ENCODE measurements around the gene COL7A1.
"Not testable (repeated sequence)": the region's sequence is repeated elsewhere in the genome, so short reads cannot be mapped to it uniquely, and the experiment has no call there.

COL7A1 gene

DNA sequence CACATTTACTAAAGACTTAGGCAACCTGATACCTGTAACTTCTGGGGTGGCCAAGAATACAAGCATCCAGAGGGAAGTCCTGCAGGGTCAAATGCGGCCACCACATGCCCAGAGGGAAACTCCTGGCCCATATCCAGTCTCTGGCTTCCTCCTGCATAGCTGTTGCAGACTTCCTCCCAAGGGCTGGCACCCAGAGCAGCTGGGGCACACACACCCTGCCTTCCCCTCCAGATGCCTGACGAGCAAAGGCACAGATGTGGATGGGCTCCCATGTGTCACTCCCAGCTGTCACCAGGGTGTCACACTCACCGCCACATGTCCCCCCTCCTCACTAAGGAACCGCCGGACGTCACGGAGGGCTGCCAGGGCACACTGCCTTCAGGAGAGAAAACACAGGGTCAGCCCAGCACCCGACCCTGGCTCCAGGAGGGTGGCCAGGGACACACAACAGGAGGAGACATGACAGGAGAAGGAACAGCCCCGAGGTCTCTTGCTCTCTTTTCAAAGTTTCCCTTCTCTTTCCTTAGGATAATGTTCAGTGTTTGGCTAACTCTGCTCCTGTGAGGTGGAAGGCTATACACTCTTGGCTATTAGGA lies 51.8 kb downstream of the COL7A1 start:
- DNase-seq (ENCODE audit: low read depth in 2 of 2) = no peak

DNA sequence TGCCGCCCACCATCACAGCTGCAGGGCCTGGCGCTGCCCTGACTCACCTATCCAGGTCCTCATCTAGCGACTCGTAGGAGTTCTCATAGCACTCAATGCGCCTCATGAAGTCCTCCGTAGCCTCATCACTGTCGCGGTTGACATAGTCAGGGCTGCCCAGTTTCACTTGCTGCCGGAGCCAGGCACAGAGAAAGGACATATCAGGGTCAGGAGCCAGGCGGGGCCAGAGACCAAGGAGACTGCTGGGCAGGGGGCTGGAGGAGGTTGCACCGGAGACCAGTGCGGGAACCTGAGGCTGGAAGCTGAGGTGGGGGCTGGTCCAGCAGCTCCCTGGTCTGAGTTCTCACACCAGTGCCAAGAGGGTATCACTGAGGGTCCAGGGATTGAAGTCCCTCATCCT lies 56.7 kb downstream of the COL7A1 start:
- DNase-seq (ENCODE audit: low read depth in 2 of 2) = no peak

DNA sequence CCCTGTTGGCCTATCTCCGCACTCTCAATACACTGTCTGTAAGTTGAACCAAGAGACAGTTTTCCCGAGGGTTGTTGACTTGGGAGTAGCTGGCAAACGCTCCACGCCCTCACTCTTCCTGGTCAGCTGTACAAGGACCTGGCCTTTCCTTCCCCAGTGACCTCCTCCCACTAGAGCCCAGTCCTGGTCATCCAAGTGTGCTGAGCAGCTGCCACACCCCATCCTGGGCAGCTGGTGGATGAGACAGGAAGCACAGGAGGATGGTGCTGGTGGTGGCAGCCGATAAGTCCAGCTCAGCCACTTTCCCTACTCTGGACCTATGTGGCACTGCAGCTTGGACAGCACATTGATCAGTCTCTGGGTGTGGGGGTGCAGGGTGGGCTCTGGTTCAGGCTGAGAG lies 58.3 kb downstream of the COL7A1 start:
- DNase-seq (ENCODE audit: low read depth in 2 of 2) = no peak

DNA sequence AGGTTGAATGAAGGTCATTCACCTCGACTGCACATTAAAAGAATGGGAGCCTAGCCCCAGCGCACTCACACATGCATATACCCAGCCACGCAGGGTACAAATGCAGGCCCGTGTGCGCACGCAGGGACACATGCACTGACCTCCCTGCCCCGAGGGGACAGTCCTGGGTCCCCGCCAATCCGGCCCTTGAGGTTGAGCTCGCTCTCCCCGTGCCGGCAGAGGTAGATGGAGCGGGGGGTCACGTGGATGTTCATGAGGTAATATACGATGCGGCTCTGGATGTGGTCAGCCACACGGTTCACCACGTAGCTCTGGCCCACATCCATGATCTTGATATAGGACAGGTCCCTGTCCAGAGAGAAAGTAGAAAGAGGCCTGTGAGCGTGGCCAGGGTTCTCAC lies 59.0 kb downstream of the COL7A1 start:
- no peak for DNase-seq (ENCODE audit: low read depth in 2 of 2)

DNA sequence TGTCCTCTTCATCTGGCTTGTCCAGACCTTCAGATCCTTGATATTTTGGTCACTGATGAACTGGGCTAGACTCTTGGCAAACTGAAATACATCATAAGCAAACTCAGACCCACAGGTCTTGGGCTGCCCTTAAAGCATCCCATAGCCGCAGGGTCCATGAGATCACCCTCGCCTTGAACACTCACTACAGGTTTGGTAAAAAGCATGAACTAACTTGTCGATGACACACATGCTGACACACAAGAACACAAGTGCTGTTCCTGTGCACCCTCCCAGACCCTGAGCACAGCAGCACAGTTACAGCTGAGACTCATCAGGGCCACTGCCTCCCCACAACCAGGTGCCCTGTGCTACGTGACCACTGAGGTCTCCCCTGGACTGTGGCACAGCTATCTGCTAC lies 59.6 kb downstream of the COL7A1 start:
- DNase-seq (ENCODE audit: low read depth in 2 of 2) = no peak

DNA sequence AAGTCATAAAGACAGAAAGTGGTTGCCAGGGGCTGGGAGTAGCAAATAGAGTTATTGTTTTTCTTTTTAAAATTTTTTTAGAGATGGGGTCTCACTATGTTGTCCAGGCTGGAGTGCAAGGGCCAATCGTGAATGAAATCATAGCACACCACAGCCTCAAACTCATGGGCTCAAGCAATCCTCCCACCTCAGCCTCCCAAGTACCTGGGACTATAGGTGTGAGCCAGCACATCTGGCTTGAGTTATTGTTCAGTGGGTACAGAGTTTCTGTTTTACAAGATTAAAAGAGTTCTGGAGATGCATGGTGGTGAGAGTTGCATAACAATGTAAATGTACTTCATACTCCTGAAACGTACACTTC lies 62.2 kb downstream of the COL7A1 start:
- no peak for DNase-seq (ENCODE audit: low read depth in 2 of 2)

DNA sequence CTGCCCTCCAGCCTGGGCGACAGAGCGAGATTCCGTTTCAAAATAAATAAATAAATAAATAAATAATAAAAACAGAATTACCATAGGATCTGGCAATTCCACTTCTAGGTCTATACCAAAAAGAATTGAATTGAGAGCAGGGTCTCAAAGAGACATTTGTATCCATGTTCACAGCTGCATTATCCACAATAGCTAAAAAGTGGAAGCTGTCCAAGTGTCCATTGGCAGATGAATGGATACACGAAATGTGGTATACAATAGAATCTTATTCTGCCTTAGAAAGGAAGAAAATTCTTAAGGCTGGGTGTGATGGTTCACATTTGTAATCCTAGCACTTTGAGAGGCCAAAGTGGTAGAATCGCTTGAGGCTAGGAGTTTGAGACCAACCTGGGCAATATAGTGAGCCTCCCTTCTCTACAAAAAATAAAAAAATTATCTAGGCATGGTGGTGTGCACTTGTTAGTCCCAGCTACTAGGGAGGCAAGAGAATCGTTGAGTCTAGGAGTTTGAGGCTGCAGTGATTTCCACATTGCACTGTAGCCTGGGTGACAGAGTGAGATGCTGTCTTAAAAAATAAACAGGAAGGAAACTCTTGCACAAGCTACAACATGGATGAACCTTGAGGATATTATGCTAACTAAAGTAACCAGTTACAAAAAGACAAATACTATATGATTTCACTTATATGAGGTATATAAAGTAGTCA lies 62.7 kb downstream of the COL7A1 start:
- no peak for DNase-seq (ENCODE audit: low read depth in 2 of 2)

DNA sequence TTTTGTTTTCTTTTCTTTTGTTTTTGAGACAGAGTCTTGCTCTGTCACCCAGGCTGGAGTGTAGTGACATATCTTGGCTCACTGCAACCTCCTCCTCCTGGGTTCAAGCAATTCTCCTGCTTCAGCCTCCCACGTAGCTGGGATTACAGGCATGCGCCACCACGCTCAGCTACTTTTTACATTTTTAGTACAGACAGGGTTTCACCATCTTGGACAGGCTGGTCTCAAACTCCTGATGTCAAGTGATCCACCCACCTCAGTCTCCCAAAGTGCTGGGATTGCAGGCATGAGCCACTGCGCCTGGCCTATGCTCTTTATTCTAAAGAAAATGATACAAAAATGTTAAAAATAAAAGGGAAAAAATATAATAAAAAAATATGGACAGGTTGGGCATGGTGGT lies 64.4 kb downstream of the COL7A1 start:
- DNase-seq (ENCODE audit: low read depth in 2 of 2) = not testable (repeated sequence)

DNA sequence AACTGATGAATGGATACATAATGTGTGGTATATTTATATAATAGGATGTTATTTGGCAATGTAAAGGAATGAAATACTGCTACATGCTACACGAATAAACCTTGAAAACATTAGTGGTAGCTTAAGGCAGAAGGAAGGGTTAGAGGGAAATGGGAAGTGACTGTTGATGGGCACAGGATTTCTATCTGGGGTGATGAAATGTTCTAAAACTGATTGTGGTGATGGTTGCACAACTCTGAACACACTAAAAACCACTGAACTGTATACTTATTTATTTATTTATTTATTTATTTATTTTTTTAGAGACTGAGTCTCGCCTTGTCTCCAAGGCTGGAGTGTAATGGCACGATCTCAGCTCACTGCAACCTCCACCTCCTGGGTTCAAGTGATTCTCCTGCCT lies 66.4 kb downstream of the COL7A1 start:
- no peak for DNase-seq (ENCODE audit: low read depth in 2 of 2)

DNA sequence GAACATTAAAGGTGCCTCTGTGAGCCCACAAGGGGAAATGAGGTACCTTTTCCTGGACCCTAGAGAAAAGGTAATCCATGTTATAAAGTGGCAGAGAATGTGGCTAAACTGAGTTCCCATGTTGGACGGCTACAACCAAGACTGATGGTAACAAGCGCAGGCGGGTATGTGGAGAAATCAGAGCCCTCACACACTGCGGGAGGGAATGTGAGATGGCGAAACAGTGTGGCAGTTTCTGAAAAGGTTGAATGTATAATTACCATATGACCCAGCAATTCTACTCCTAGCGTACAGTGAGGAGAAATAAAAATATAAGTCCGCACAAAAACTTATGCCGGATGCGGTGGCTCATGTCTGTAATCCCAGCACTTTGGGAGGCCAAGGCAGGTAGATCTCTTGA lies 67.1 kb downstream of the COL7A1 start:
- no peak for DNase-seq (ENCODE audit: low read depth in 2 of 2)

DNA sequence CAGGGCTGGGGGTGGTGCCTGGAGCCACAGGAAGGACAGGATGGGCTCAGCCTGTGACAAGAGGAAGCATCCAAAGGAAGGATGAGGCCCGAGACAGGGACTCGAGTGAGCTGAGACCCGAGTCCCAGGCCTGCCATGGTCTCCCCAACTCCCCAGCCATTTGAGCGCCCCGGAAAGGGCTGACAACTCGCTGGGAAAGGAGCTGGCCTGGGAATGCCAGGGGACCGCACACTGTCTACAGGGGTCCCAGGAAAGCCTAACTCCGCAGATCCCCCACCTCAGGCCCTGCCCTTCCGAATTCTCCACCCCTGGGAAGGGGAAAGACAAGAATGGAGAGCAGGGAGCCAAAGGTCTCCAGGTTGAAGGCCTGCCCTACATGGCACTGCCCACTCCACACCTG lies 70.2 kb downstream of the COL7A1 start:
- DNase-seq (ENCODE audit: low read depth in 2 of 2) = no peak

DNA sequence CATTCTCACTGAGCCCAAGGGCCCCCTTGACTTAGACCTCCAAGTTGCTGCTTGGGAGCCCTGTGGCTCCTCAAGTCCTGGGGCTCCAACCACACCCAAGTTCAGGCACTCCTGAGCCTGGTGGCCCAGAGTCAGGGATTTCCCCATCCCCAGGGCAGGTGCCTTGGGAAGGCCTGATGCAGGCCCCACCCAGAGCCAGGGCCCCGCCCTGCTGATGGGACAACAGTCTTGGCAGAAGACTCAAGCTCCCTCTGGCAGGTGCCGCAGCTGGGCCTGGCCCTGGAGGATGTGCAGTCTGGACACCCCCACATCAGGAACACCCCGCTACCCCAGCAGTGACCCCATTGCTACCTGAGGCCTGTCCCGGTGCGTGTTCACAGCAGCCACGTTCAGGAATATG lies 73.5 kb downstream of the COL7A1 start:
- no peak for DNase-seq (ENCODE audit: low read depth in 2 of 2)

DNA sequence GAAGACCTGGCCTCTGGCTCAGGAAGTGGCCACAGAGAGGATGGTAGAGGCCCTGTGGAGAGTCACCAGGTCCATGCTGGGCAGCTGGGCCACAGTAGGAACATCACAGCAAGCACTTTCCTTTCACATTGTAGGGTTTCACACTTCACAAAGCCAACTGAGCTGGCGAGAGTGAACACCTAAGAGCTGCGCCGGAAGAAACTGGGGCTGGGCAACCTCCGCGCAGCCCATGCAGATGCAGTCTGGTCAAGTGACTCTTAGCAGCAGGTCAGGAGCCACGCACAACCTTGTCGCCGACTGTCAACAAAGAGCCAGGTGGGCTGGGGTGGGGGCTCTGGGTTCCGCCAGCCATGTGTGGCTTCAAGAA lies 75.9 kb downstream of the COL7A1 start:
- DNase-seq (ENCODE audit: low read depth in 2 of 2) = no peak

DNA sequence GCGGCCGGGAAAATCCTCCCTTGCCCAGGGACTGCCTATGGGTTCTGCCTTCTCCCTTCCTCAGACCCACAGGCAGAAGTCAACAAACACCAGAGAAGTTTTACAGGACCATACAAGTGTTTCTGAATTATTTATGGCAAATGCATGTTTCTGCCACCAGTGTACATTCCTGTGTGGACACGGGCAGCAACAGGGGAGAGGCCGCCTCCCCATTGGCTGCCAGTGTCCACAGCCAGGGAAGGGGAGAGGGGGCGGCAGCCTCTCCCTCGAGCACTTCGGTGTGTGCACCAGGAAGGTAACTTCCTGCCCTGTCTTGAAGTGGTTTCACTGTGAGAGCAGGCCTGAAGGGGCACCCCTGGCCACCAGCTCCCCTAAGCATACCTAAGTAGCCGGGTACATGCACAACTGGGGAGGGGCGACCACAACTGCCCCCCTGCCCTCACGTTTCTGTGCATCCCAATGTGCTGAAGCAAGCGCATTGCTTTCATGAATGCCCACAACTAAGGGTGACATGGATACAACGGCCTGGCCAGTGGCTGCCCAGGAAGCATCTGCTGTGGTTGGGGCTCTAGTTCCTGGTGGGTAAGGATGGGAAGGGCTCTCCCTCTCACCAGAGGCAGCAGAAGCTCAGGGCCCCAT lies 76.4 kb downstream of the COL7A1 start:
- DNase-seq (ENCODE audit: low read depth in 2 of 2) = no peak

DNA sequence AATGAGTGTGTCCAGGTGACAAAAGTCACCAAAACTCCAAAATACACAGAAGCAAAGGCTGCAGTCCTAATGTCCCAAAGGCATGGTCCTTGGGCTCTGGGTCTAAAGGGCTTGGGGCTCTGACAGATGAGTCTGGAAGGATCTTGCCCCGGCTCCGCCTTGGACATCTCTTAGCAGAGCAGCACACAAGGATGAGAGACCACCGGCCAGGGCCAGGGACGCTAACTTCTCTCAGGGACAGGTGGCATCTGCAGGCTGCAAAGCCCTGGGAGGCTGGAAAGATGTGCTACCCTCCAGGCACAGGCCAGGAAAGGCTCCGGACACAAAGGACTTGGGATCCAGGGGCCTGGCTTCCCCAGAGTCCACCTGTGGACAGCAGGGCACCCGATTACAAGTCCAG lies 77.1 kb downstream of the COL7A1 start:
- no peak for DNase-seq (ENCODE audit: low read depth in 2 of 2)

DNA sequence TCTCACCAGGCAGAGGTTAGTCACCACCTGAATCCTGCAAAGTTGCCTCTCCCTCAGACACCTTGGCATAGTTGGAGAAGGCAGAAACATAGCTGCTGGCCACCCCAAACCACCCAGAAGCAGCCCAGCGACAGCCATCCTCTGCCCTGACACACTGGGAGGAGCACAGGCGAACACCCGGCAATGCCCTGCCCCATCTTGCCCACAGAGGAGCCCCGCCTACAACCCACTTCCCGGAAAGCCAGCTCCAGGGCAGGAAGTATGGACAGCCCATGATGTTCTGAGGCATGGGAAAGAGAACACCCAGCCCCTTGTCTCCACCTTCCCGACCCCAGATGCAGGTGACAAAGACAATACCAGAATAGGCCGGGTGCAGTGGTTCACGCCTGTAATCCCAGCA lies 78.6 kb downstream of the COL7A1 start:
- no peak for DNase-seq (ENCODE audit: low read depth in 2 of 2)

DNA sequence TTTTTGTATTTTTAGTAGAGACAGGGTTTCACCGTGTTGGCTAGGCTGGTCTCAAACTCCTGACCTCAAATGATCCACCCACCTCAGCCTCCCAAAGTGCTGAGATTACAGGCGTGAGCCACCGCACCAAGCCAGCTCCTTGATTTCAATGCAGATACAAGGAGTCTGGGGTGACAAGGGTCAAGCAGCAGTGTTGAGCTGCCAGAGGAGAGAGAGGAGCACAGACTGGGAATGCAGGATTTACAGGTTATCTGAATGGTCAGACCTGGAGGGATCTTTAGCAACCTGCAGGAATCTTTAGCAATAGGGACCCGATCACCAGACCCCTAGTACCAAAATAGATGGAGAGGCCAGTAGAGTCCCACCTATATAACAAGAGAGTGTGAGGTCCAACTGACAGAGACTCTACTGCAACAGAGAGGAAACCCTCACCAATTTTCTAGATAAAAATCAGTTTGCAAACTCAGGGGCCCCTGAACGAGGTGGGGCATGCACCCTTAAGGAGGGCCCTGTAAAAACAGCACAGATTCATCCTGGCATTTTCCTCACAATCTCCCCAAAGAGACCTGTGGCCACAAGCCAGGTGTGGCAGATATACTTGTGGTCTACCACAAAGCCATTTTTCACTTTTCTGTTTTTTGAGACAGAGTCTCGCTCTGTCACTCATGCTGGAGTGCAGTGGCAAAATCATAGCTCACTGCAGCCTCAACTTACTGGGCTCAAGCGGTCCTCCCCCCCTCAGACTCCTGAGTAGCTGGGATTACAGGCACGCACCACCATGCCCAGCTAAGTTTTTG lies 80.5 kb downstream of the COL7A1 start:
- no peak for DNase-seq (ENCODE audit: low read depth in 2 of 2)
